Omental fat pad (tissue), 4 donors: ENCODE measurements around the gene AFG3L2. TPM values are rescaled to one million over a fixed set of nuclear protein-coding genes. Genes with fewer than 3 reads are reported as not detected.

Experiments used
- ATAC-seq: fragments of 150-250 bp; one replicate; pipeline ENCODE4 v1.9.1; 2016; ENCODE audit warnings: mild to moderate bottlenecking, moderate library complexity; ENCODE audit not compliant: low FRiP score
- DNase-seq: peaks from one replicate; pipeline ENCODE4 v3.0.0-alpha.2; 2019; ENCODE audit warnings: low spot score
- total RNA-seq, 4 donors: library from RNA; depleted of rRNA; stranded (reverse); fragments of >200 nt; gene quantifications; one replicate each; pipeline ENCODE4 v1.1.0, GENCODE V29; 2016
- TF ChIP-seq, protein P1 (sequence below), 3 donors: fragments of 450-650 bp; IDR thresholded peaks; one replicate each; pipeline ENCODE4 v1.5.1; 2016 to 2017; ENCODE audit warnings: antibody characterized with exemption in 3 of 3, mild to moderate bottlenecking in 3 of 3, moderate library complexity in 2 of 3

The AFG3L2 gene
- total RNA-seq, 4 donors from 2014 or later: 36.4 to 64.0 (median 40.1) TPM

DNA sequence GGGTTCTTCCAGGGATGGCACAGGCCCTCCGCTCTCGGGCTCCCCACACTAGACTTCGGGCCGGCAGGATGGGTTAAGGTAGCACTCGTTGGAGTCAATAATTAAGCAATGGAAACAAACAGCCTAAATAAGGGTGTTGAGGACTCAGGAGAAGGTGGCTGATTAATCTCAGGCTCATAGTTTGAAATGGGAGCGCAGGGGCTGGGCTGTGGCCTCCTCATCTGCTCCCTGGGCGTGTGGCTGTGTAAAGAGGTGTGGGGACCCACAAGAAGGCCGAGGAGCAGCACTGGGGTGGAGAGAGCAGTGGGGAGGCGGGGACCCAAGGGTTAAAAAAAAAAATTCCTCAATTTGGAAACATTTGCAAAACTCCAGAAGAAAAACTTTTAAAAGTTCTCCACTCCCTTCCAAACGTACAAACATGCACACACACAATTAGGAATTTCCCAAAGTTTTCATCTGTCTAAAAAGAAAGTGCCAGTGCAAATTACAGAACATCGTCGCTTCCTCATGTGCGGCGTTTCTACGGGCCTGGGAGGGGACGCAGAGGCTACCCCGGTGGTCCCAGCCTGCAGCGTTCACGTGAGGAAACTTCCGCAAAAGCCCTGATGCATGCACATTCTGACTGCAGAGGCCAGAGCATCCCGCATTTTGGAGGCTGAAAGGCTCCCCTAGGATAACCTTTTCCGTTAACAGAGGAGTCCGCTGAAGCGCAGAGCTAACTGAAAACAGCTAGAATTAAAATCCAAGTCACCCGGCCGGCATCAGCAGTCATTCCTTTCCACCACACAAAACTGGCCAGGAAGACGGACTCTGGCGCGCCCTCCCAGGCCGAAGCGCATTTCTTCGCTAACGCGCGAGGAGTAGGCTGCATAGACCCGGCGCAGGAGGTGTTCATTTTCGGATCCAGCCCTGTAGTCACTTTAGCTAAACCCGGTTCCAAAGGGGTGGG lies 70.0 kb downstream of the AFG3L2 start:
- ATAC-seq: peak; percentile 20
- TF ChIP-seq, protein P1, sequence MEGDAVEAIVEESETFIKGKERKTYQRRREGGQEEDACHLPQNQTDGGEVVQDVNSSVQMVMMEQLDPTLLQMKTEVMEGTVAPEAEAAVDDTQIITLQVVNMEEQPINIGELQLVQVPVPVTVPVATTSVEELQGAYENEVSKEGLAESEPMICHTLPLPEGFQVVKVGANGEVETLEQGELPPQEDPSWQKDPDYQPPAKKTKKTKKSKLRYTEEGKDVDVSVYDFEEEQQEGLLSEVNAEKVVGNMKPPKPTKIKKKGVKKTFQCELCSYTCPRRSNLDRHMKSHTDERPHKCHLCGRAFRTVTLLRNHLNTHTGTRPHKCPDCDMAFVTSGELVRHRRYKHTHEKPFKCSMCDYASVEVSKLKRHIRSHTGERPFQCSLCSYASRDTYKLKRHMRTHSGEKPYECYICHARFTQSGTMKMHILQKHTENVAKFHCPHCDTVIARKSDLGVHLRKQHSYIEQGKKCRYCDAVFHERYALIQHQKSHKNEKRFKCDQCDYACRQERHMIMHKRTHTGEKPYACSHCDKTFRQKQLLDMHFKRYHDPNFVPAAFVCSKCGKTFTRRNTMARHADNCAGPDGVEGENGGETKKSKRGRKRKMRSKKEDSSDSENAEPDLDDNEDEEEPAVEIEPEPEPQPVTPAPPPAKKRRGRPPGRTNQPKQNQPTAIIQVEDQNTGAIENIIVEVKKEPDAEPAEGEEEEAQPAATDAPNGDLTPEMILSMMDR (IDR thresholded peaks at IDR 0.05): no peak

DNA sequence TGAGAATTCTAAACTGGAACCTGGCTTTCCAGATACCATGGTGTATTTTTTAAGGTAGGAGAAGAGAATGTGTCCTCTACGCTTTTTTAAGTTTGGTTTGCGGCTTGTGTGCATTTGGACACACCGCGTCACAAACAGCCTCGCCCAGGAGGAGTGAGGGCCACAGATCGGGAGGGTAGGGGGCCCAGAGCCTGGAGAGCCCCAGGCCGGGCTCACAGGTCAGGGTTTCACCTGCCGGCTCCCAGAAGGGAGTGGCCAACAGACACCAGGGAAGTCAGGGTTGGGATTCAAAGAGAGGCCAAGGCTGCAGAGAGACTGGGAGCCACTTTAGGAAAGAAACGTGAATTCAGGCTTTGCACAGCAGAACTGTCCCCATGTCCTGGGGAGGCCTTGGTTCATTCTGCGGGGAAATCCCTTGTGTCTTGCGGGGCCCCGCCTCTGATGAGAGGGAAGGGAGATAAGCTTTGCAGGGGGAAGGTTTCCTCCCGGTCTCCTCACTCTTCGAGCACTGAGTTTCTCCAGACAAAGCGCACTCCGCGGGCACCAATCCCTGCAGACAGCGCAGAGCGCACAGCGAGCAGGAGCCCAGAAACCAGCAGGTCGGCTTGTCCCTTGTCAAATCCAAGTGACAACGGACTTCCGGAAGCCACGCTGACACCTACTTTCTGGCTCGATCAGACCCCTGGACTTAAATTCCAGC lies 70.9 kb downstream of the AFG3L2 start:
- TF ChIP-seq, protein P1 (IDR thresholded peaks at IDR 0.05): no peak
- peak; percentile 14 for DNase-seq

More for the DNA sequence above, 70.0 kb downstream of the AFG3L2 start:
- no peak for DNase-seq

DNA sequence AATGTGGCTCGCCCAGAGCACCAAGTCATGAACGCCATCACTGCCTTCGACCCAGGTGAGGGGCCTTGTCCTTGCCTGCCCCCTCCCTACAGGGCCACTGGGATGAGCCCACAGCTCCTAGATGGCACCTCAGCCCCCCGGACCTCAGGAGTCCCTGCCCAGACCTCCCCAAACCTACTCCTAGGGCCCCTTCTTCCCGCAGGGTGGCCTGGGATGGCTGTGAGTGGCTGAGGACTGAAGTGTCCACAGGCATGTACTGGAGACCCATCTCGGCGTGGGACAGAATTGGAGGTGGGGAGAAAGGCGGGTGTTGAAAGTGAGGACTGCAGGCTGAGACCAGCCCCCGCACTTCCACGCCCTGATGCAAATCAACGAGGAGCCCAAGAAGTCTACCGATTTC lies 71.8 kb downstream of the AFG3L2 start:
- DNase-seq (peak; percentile 10), ATAC-seq (no peak)
- TF ChIP-seq, protein P1 (IDR thresholded peaks at IDR 0.05): no peak

More for the DNA sequence above, 70.9 kb downstream of the AFG3L2 start:
- ATAC-seq: no peak

DNA sequence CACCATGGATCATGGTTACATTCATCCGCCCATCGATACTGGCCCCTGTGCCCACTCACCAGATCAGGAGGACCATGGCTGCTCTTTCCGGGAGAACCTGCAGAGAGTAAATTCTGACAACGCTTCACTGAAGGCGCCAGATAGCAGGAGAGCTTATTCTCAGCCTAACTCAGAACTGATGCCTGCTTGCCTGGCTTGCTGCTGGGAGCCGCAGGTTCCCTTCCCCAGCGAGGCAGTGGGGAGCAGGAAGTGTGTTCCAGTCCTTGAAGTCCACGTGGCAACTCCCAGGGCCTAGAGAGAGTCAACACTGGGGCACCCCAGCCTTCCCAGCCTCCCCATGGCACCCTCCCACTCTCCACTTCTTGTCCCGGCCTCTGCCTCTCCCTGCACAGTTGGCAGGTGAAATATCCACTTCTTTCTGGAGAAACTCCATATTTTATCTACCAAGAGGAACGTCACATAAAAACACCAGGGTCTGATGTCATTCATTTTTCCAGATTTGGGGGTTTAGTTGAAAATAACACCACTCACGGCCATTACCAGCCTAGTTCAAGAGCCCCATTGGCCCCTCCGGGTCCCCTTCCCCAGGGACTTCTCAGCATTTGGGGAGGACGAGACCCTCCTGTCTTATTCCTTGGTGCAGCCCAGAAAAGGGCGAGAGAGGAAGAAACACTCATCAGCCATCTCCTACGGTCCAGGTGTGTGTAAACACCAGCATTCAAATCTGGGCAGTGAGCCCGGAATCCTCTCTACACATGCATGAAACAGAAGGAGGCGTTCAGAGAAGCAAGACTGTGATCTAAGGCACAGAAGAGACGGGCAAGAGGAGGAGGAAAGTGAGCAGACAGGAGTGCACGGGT lies 72.4 kb downstream of the AFG3L2 start:
- DNase-seq (peak; percentile 23), ATAC-seq (no peak)
- TF ChIP-seq, protein P1 (IDR thresholded peaks at IDR 0.05): no peak

DNA sequence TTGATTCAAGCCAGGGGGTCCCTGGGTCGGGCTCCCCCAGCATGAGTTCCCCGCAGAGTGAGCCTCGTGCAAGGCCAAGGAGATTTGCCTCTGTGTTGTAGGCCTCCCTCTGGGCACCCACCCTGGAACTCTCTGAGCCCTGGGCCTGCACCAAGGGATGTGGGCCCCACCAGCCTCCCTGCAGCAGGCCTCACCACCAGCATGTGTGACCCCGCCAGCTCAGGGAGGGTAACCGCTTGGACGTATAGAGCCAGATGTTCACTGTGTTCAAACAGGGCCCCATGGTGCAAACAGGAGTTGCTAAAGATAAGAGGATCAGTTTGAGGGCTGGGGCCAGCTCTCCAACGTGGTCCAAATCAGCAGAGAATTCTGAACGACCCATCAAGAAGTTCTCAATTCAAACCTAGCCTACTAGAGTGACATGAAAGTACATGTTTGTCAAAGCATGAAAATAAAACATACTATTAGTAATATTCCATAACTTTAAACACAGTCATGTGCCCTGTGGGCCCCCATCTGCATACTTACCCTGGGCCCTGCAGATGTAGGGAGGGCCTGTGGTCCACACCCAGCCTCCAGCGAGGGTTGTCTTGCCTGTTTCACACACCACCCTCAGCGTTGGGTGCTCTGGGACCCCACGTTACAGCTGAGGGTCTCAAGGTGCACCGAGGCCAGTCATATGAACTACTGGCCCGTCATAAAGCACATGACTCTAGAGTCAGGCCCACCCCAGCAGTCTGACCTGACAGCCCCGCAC lies 74.5 kb downstream of the AFG3L2 start:
- DNase-seq (peak; percentile 10), ATAC-seq (no peak)
- TF ChIP-seq, protein P1 (IDR thresholded peaks at IDR 0.05): no peak
